Endothelial cell of umbilical vein (primary cell): ENCODE data around the gene GABRA5. TPM values are rescaled to one million over a fixed set of nuclear protein-coding genes. Genes with fewer than 3 reads are reported as not detected.

Experiments
- BruUV-seq: library from RNA; stranded (reverse); fragments of 400-500 nt; replicated peaks from 2 replicates; lab custom pipeline; 2021; lab: Mats Ljungman, UMichigan
- CTCF ChIA-PET: fragments of 300-600, 350-600 bp; sonication (Branson Sonifier 250); formaldehyde crosslinking; loops from one replicate; lab custom pipeline; 2021; ENCODE audit warnings: antibody characterized with exemption, inconsistent platforms; lab: Charles Lee
- POLR2A ChIA-PET: fragments of 300-600, 350-600 bp; sonication (Branson Sonifier 250); formaldehyde crosslinking; loops from one replicate; lab custom pipeline; 2021; ENCODE audit warnings: antibody characterized with exemption, inconsistent platforms; lab: Charles Lee
- DNase-seq: peaks from one replicate; pipeline ENCODE4 v3.0.0-alpha.2; 2011; ENCODE audit warnings: low read depth, low spot score
- FAIRE-seq: peaks from 2 replicates; lab custom pipeline; 2011; peaks lifted over from hg19 to GRCh38; lab: Jason Lieb, UNC
- H2AFZ ChIP-seq: 2 replicates; pipeline ENCODE4 v1.6.0; 2012; ENCODE audit warnings: low read depth, low read length, control low read depth, inconsistent platforms
- H3K27ac ChIP-seq: 2 replicates; pipeline ENCODE4 v1.5.1; 2011; ENCODE audit warnings: low read depth, mild to moderate bottlenecking, control low read depth, low read length, moderate library complexity; ENCODE audit not compliant: insufficient read depth
- H3K27me3 ChIP-seq, 2 experiments: 2 replicates each; pipeline versions ENCODE4 v1.6.0 to v1.6.1; 2011; ENCODE audit warnings: low read length in 2 of 2, mixed read lengths in 1 of 2; ENCODE audit not compliant: control insufficient read depth in 2 of 2, insufficient read depth in 2 of 2
- H3K36me3 ChIP-seq, 2 experiments: 2 replicates in 1 of 2; 3 replicates in 1 of 2; pipeline ENCODE4 v1.5.1; 2011; ENCODE audit warnings: low read length in 2 of 2, mild to moderate bottlenecking in 1 of 2, moderate library complexity in 1 of 2; ENCODE audit not compliant: control insufficient read depth in 2 of 2, insufficient read depth in 2 of 2; ENCODE audit errors: extremely low read depth in 1 of 2
- H3K4me1 ChIP-seq: 3 replicates; pipeline ENCODE4 v1.5.1; 2011; ENCODE audit warnings: mild to moderate bottlenecking, low read length; ENCODE audit not compliant: control insufficient read depth, insufficient read depth; ENCODE audit errors: extremely low read depth
- H3K4me2 ChIP-seq: 2 replicates; pipeline ENCODE4 v1.6.1; 2011; ENCODE audit warnings: low read length, control low read depth, mixed read lengths; ENCODE audit not compliant: insufficient read depth
- H3K4me3 ChIP-seq, 3 experiments: fragments of 200-600 bp in 1 of 3; sonication (generic), shearing (Covaris generic) in 1 of 3; replicated peaks in 1 of 3; 2 replicates each; pipeline ENCODE4 v1.5.1; 2011 to 2016; ENCODE audit warnings: control low read depth in 3 of 3, low read length in 3 of 3, mild to moderate bottlenecking in 2 of 3, inconsistent platforms in 1 of 3, low read depth in 1 of 3, moderate library complexity in 1 of 3; ENCODE audit not compliant: insufficient read depth in 1 of 3
- H3K79me2 ChIP-seq: 2 replicates; pipeline ENCODE4 v1.6.0; 2012; ENCODE audit warnings: low read length, inconsistent platforms; ENCODE audit not compliant: control insufficient read depth, insufficient read depth
- H3K9ac ChIP-seq: replicated peaks from 2 replicates; pipeline ENCODE3; 2011; ENCODE audit warnings: low read length, control low read depth; ENCODE audit not compliant: insufficient read depth; ENCODE audit errors: extremely low read depth
- H3K9me1 ChIP-seq: replicated peaks from 3 replicates; pipeline ENCODE4 v1.6.0; 2011; ENCODE audit warnings: mild to moderate bottlenecking, low read length; ENCODE audit not compliant: control insufficient read depth, insufficient read depth; ENCODE audit errors: extremely low read depth
- H3K9me3 ChIP-seq: replicated peaks from 2 replicates; pipeline ENCODE4 v1.5.1; 2012; ENCODE audit warnings: low read length, inconsistent platforms; ENCODE audit not compliant: control insufficient read depth, insufficient read depth
- H4K20me1 ChIP-seq: replicated peaks from 2 replicates; pipeline ENCODE3; 2011; ENCODE audit warnings: mild to moderate bottlenecking, low read length; ENCODE audit not compliant: control insufficient read depth, insufficient read depth; ENCODE audit errors: extremely low read depth
- CTCF ChIP-seq, 2 donors: IDR thresholded peaks; 1 replicate in 1 of 2; 2 replicates in 1 of 2; pipeline ENCODE4 v1.5.1; 2011; ENCODE audit warnings: low read length in 2 of 2, mild to moderate bottlenecking in 2 of 2, moderate library complexity in 2 of 2, control low read depth in 1 of 2, inconsistent platforms in 1 of 2, low read depth in 1 of 2; ENCODE audit not compliant: insufficient read depth in 1 of 2; ENCODE audit errors: extremely low read depth in 1 of 2
- EZH2 ChIP-seq: IDR thresholded peaks from 2 replicates; pipeline ENCODE4 v1.6.1; 2012; ENCODE audit warnings: borderline replicate concordance, low read depth, mild to moderate bottlenecking, moderate library complexity, low read length, inconsistent platforms; ENCODE audit not compliant: severe bottlenecking
- FOS ChIP-seq: IDR thresholded peaks from 2 replicates; pipeline ENCODE4 v1.6.1; 2011; ENCODE audit warnings: mild to moderate bottlenecking, low read length, moderate library complexity, borderline replicate concordance; ENCODE audit not compliant: insufficient read depth
- GATA2 ChIP-seq: IDR thresholded peaks from 2 replicates; pipeline ENCODE4 v1.7.0; 2011; ENCODE audit warnings: low read depth, mild to moderate bottlenecking, moderate library complexity, mixed read lengths, low read length; ENCODE audit not compliant: insufficient read length, insufficient read depth
- JUN ChIP-seq: IDR thresholded peaks from 2 replicates; pipeline ENCODE4 v1.6.1; 2011; ENCODE audit warnings: borderline replicate concordance, low read depth; ENCODE audit not compliant: insufficient read length, insufficient read depth
- MAX ChIP-seq: IDR thresholded peaks from 2 replicates; pipeline ENCODE4 v1.6.1; 2011; ENCODE audit not compliant: insufficient read depth, insufficient read length
- MYC ChIP-seq: IDR thresholded peaks from one replicate; pipeline ENCODE4 v1.6.1; 2011; ENCODE audit warnings: mild to moderate bottlenecking, low read depth, low read length
- POLR2A ChIP-seq: IDR thresholded peaks from 2 replicates; pipeline ENCODE4 v1.6.1; 2012; ENCODE audit warnings: low read depth, mild to moderate bottlenecking, control low read depth, low read length
- POLR2AphosphoS5 ChIP-seq: IDR thresholded peaks from 2 replicates; pipeline ENCODE4 v1.6.1; 2012; ENCODE audit warnings: low read depth, mild to moderate bottlenecking, control low read depth, low read length, moderate library complexity; ENCODE audit not compliant: insufficient read depth
- dilution Hi-C: fragments of 300-500 bp; cut with MboI; formaldehyde crosslinking; loops from one replicate; pipeline ENCODE4 v1.15.0; 2019; ENCODE audit warnings: low sequenced_read_pairs; ENCODE audit not compliant: extremely low pct_ligation_motif_present
- intact Hi-C: fragments of 100-400 bp; cut with micrococcal nuclease; formaldehyde crosslinking; loops from one replicate; pipeline ENCODE4 v1.10.0; 2022
- polyA plus RNA-seq, 4 experiments: library from polyadenylated mRNA; depleted of rRNA in 3 of 4; stranded (reverse) in 3 of 4; unstranded in 1 of 4; fragments of >200 nt; gene quantifications; 2 replicates each; pipeline versions ENCODE4 v1.2.1 to v1.2.3, GENCODE V29; 2011 to 2012; ENCODE audit warnings: missing spikeins in 1 of 4
- total RNA-seq: library from RNA; stranded (reverse); gene quantifications from 2 replicates; pipeline ENCODE4 v1.2.3, GENCODE V29; 2021

Gene GABRA5
- total and polyA plus RNA-seq, 2 donors (not counting 3 experiments of a cell fraction or from before 2014, with no cell fraction given) = not detected

- no peak for FAIRE-seq
- H3K27me3 ChIP-seq = no peaks in the 10 kb centered on the region
- H3K4me1 ChIP-seq = no peaks in the 10 kb centered on the region
- POLR2A ChIA-PET = no interaction called here
- CTCF ChIA-PET = no interaction called here
- no peaks in the 10 kb centered on the region for H4K20me1 ChIP-seq
- H3K79me2 ChIP-seq = no peaks in the 10 kb centered on the region
- no peaks in the 10 kb centered on the region for H3K9me3 ChIP-seq
- dilution Hi-C loops (no loop called here), intact Hi-C loops (loop anchor here (2.0 kb wide), 1 partner anchor 129 kb away; no protein-coding TSS in a partner anchor)
- H3K9ac ChIP-seq = no peak overlapping the region
- BruUV-seq = no TSS peak
- no peak for TF ChIP-seq MYC
- no peak for TF ChIP-seq MAX
- no peak for TF ChIP-seq POLR2AphosphoS5
- TF ChIP-seq FOS = no peak
- TF ChIP-seq GATA2 = no peak
- TF ChIP-seq CTCF (IDR thresholded peaks at IDR 0.05; ENCODE audit: extremely low read depth in 1 of 2, insufficient read depth in 1 of 2, low read depth in 1 of 2, low read length in 2 of 2) = no peak
- TF ChIP-seq JUN = no peak
- no peak for TF ChIP-seq POLR2A
- no peak for TF ChIP-seq EZH2
- no peaks in the 10 kb centered on the region for H3K9me1 ChIP-seq
- DNase-seq = no peak
- H3K4me2 ChIP-seq = no peak overlapping the region
- H3K4me3 ChIP-seq = no peak overlapping the region
- no peaks in the 10 kb centered on the region for H3K36me3 ChIP-seq
- H3K27ac ChIP-seq = no peak overlapping the region
- no peak overlapping the region for H2AFZ ChIP-seq
These were observed 21.2 kb downstream of the GABRA5 start for GRCh38 chr15:26887926-26888666.
